Measurements from ENCODE around the gene FBXO38. TPM values are rescaled to one million over a fixed set of nuclear protein-coding genes. Genes with fewer than 3 reads are reported as not detected.

The FBXO38 gene
- total RNA-seq, 1 donor from 2014 or later, result 37.7 TPM

GRCh38 chr5:148426514-148426913 is 42.8 kb downstream of the FBXO38 start:
- DNase-seq (ENCODE audit: low read depth in 2 of 2), result no peak

GRCh38 chr5:148427370-148428042 is 43.7 kb downstream of the FBXO38 start:
- DNase-seq (ENCODE audit: low read depth in 2 of 2), result no peak

GRCh38 chr5:148428848-148429247 is 45.1 kb downstream of the FBXO38 start:
- DNase-seq (ENCODE audit: low read depth in 2 of 2), result no peak

GRCh38 chr5:148433826-148434225 is 50.1 kb downstream of the FBXO38 start:
- no peak for DNase-seq (ENCODE audit: low read depth in 2 of 2)

GRCh38 chr5:148436029-148436428 is 52.3 kb downstream of the FBXO38 start:
- no peak for DNase-seq (ENCODE audit: low read depth in 2 of 2)

- no peak for DNase-seq (ENCODE audit: low read depth in 2 of 2)
Measured at GRCh38 chr5:148437249-148437648, 53.5 kb downstream of the FBXO38 start.

- DNase-seq (ENCODE audit: low read depth in 2 of 2), result no peak
Measured at GRCh38 chr5:148438933-148439332, 55.2 kb downstream of the FBXO38 start.

GRCh38 chr5:148443241-148443640 is 59.5 kb downstream of the FBXO38 start:
- no peak for DNase-seq (ENCODE audit: low read depth in 2 of 2)

- DNase-seq (ENCODE audit: low read depth in 2 of 2), result peak; percentile 53 to 73
Measured at GRCh38 chr5:148443998-148444397, 60.2 kb downstream of the FBXO38 start.

GRCh38 chr5:148445578-148445977 is 61.8 kb downstream of the FBXO38 start:
- no peak for DNase-seq (ENCODE audit: low read depth in 2 of 2)

- no peak for DNase-seq (ENCODE audit: low read depth in 2 of 2)
Measured at GRCh38 chr5:148446611-148447010, 62.9 kb downstream of the FBXO38 start.

- DNase-seq (ENCODE audit: low read depth in 2 of 2), result no peak
Measured at GRCh38 chr5:148452499-148453193, 68.9 kb downstream of the FBXO38 start.

- DNase-seq (ENCODE audit: low read depth in 2 of 2), result no peak
Measured at GRCh38 chr5:148454576-148454975, 70.8 kb downstream of the FBXO38 start.

- DNase-seq (ENCODE audit: low read depth in 2 of 2), result peak in 1 of 2 donors; percentile 19
Measured at GRCh38 chr5:148455185-148455584, 71.4 kb downstream of the FBXO38 start.

GRCh38 chr5:148457183-148457620 is 73.4 kb downstream of the FBXO38 start:
- DNase-seq (ENCODE audit: low read depth in 2 of 2), result peak in 1 of 2 donors; percentile 36

- no peak for DNase-seq (ENCODE audit: low read depth in 2 of 2)
Measured at GRCh38 chr5:148458036-148458888, 74.5 kb downstream of the FBXO38 start.

GRCh38 chr5:148459669-148460068 is 75.9 kb downstream of the FBXO38 start:
- DNase-seq (ENCODE audit: low read depth in 2 of 2), result no peak

- no peak for DNase-seq (ENCODE audit: low read depth in 2 of 2)
Measured at GRCh38 chr5:148465381-148466235, 81.8 kb downstream of the FBXO38 start.

GRCh38 chr5:148466236-148466580 is 82.5 kb downstream of the FBXO38 start:
- DNase-seq (ENCODE audit: low read depth in 2 of 2), result no peak

GRCh38 chr5:148467958-148468357 is 84.2 kb downstream of the FBXO38 start:
- no peak for DNase-seq (ENCODE audit: low read depth in 2 of 2)

GRCh38 chr5:148468746-148469145 is 85.0 kb downstream of the FBXO38 start:
- DNase-seq (ENCODE audit: low read depth in 2 of 2), result peak in 1 of 2 donors; percentile 51

Data from dermis microvascular lymphatic vessel endothelial cell (primary cell).